ENCODE data around the gene NPY. TPM values are rescaled to one million over a fixed set of nuclear protein-coding genes. Genes with fewer than 3 reads are reported as not detected.
"Not testable (repeated sequence)": the region's sequence is repeated elsewhere in the genome, so short reads cannot be mapped to it uniquely, and the experiment has no call there.

The NPY gene
- total RNA-seq, result not detected in 2 replicates

DNA sequence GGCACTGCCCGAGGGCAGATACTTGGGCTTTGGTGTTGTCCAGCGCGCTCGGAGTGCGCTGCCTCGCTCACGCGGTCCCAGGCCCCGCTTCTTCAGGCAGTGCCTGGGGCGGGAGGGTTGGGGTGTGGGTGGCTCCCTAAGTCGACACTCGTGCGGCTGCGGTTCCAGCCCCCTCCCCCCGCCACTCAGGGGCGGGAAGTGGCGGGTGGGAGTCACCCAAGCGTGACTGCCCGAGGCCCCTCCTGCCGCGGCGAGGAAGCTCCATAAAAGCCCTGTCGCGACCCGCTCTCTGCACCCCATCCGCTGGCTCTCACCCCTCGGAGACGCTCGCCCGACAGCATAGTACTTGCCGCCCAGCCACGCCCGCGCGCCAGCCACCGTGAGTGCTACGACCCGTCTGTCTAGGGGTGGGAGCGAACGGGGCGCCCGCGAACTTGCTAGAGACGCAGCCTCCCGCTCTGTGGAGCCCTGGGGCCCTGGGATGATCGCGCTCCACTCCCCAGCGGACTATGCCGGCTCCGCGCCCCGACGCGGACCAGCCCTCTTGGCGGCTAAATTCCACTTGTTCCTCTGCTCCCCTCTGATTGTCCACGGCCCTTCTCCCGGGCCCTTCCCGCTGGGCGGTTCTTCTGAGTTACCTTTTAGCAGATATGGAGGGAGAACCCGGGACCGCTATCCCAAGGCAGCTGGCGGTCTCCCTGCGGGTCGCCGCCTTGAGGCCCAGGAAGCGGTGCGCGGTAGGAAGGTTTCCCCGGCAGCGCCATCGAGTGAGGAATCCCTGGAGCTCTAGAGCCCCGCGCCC is at the start of gene NPY:
Gene NPY, plus strand, starts transcription at position 294 of the 802 bp plus-strand sequence. CDS start 1,051 bp downstream, outside the sequence.
- intact Hi-C loops (cut with micrococcal nuclease), result no loop called here

- intact Hi-C loops (cut with micrococcal nuclease), result no loop called here
Measured at GRCh38 chr7:24239260-24239659, 44.7 kb upstream of the NPY start.

- intact Hi-C loops (cut with micrococcal nuclease), result no loop called here
Measured at GRCh38 chr7:24241206-24241605, 42.8 kb upstream of the NPY start.

DNA sequence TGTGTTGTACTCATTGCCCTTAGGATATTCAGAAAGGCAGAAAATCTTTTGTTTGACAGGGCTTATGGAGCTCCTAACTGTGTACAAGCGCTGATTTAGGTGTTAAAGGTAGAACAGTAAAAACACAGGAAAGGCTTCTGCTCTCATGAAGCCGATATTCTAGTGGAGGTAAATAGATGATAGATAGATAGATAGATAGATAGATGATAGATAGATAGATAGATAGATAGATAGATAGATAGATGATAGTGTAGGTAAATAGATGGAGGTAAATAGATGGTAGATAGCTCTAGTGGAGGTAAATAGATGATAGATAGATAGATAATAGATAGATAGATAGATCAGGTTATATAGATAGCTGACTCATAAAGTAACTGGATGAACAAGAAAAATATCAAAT is 39.4 kb upstream of the NPY start:
- intact Hi-C loops (cut with micrococcal nuclease), result no loop called here

DNA sequence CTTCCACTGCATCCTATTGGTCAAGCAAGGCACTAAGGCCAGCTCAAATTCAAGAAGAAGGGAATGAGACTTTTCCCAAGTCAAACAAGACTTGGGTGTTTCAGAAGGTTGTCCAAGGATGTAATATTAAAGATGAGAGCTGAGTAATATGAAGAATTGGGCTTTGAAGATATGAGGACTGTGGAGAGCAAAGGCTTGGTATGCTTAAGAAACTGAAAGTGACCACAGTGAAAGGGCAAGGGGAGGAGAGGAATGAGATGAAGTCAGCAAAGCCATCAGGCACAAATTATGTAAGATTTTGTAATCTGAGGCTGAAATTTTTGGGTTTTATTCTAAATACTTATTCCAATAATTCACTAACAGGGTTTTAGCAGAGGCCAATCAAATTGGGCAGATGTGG is 38.6 kb upstream of the NPY start:
- intact Hi-C loops (cut with micrococcal nuclease), result no loop called here

GRCh38 chr7:24249266-24249665 is 34.7 kb upstream of the NPY start:
- intact Hi-C loops (cut with micrococcal nuclease), result no loop called here

DNA sequence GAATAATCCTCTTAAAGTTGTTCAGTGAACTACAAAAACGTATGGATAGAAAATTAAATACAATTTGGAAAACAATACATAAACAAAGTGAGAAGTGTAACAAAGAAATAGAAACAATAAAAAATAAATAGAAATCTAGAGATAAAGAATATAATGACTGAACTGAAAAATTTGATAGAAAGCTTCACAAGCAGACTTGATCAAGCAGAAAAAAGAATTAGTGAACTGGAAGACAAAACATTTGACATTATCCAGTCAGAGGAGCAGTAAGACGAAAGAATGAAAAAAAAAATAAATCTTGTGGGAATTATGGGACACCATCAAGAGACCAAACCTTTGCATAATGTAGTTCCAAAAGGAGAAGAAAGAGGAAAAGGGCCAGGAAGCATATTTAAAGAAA is 32.4 kb upstream of the NPY start:
- intact Hi-C loops (cut with micrococcal nuclease), result no loop called here

DNA sequence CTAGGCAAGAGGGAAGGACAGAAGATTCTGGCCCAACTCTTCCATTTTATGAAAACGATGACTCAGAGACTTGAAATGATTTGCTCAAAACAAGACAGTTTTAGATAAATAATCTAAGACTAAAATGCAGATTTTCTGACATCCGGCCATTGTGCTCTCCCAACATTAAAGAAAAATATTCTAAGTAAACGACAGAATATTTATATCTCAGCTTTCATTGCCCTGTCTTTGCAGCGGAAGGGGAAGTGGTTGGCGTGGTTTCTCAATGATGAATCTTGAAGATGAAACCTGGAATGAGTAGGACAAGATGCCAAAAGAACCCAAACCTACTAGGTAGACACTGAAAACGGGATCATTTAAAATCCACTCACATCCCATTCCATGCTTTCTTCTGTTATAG is 28.9 kb upstream of the NPY start:
- intact Hi-C loops (cut with micrococcal nuclease), result no loop called here

- intact Hi-C loops (cut with micrococcal nuclease), result not testable (repeated sequence)
Measured at GRCh38 chr7:24258324-24258723, 25.7 kb upstream of the NPY start.

- intact Hi-C loops (cut with micrococcal nuclease), result no loop called here
Measured at GRCh38 chr7:24271938-24272337, 12.1 kb upstream of the NPY start.

- intact Hi-C loops (cut with micrococcal nuclease), result no loop called here
Measured at GRCh38 chr7:24279512-24279911, 4.5 kb upstream of the NPY start.

DNA sequence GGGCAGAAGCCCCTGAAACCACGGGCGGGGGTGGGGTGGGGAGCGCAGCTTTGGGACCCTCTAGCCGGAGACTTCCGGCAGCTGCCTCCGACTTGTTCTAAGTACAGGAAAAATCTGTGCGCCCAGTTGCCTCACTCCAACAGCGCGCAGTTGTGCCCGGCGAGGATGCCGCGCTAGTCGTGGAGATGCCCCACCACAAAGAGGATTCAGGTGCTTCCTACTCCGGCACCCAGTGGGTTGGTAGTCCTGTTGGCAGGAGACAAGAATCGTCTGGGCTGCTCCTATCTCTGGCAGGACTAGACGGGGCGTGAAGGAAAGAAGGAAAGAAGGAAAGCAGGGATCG is 465 bp upstream of the NPY start:
- intact Hi-C loops (cut with micrococcal nuclease), result no loop called here

DNA sequence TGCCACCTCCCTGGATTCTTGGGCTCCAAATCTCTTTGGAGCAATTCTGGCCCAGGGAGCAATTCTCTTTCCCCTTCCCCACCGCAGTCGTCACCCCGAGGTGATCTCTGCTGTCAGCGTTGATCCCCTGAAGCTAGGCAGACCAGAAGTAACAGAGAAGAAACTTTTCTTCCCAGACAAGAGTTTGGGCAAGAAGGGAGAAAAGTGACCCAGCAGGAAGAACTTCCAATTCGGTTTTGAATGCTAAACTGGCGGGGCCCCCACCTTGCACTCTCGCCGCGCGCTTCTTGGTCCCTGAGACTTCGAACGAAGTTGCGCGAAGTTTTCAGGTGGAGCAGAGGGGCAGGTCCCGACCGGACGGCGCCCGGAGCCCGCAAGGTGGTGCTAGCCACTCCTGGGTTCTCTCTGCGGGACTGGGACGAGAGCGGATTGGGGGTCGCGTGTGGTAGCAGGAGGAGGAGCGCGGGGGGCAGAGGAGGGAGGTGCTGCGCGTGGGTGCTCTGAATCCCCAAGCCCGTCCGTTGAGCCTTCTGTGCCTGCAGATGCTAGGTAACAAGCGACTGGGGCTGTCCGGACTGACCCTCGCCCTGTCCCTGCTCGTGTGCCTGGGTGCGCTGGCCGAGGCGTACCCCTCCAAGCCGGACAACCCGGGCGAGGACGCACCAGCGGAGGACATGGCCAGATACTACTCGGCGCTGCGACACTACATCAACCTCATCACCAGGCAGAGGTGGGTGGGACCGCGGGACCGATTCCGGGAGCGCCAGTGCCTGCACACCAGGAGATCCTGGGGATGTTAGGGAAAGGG is 913 bp downstream of the NPY start:
- intact Hi-C loops (cut with micrococcal nuclease), result no loop called here

GRCh38 chr7:24290004-24290641 is 6.1 kb downstream of the NPY start:
- intact Hi-C loops (cut with micrococcal nuclease), result loop anchor here (1.0 to 5.0 kb wide), 7 partner anchors 92 to 807 kb away; partner anchors contain the start of gene PALS2

- intact Hi-C loops (cut with micrococcal nuclease), result loop anchor here (2.0 to 5.0 kb wide), 3 partner anchors 281 to 806 kb away; partner anchors contain the start of gene PALS2
Measured at GRCh38 chr7:24291271-24291670, 7.3 kb downstream of the NPY start.

- intact Hi-C loops (cut with micrococcal nuclease), result no loop called here
Measured at GRCh38 chr7:24297362-24297761, 13.4 kb downstream of the NPY start.

DNA sequence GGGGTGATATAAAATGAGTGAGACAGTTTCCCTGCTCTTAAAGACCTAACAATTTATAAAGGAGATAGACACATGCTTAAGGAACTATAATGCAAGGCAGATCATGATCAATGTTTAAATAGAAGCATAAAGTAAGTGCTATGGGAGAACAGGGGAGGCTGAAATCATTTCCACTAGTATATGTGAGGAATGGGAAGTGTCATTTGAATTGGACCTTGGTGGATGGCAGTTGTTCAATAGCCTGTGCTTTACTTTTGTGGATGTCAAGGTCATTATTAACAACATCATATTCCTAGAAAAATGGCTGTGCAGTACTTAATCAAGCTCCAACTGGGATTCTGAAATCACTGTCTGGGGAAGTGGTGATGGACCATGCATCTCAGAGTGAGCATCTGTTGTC is 14.7 kb downstream of the NPY start:
- intact Hi-C loops (cut with micrococcal nuclease), result no loop called here

DNA sequence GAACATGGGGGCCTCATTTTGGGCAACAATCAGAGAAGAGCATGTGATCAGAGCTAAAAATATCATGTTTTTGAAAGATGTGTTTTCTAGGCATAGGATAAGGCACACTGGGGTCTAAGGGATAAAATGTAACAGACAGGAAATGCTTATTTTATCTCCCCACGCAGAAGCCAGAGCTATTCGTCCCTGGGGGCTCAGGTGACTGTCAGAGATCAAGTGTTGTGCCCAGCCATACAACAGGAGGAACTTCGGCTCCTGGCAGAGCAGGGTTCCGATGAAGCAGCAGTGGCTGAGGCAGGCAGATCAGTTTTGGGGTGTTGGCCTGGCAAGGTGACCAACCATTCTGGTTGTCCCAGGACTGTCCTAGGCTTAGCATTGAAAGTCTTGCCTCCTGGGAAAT is 15.2 kb downstream of the NPY start:
- intact Hi-C loops (cut with micrococcal nuclease), result no loop called here

- intact Hi-C loops (cut with micrococcal nuclease), result no loop called here
Measured at GRCh38 chr7:24301703-24302102, 17.7 kb downstream of the NPY start.

DNA sequence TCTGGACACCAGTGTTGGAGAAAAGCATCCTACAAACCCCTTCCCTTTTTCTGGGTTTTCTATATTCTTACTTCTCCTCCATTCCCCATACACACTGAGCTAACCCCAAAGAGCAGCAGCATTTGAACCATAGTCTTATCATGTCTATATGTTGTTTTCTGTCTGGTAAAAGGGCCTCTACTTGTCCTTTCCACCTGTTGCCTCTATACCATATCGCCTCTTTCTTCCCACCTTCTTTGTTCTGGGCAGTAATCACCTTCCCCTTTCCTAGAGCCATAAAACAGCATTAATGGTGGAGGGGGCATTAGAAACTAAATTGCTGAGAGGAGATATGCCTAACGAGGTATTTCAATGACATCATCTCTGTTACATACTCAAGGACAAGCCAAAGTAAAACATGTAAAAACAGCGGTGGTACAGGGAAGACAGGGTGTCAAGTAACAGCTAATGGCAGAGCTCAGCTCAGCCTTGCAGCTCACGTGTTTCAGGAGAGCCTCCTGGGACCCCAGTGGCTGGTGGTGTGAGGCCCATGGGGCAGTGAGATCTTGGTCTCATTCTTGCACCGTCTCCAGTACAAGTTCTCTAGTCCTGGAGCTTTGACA is 20.6 kb downstream of the NPY start:
- intact Hi-C loops (cut with micrococcal nuclease), result no loop called here

- intact Hi-C loops (cut with micrococcal nuclease), result no loop called here
Measured at GRCh38 chr7:24307326-24307725, 23.3 kb downstream of the NPY start.

DNA sequence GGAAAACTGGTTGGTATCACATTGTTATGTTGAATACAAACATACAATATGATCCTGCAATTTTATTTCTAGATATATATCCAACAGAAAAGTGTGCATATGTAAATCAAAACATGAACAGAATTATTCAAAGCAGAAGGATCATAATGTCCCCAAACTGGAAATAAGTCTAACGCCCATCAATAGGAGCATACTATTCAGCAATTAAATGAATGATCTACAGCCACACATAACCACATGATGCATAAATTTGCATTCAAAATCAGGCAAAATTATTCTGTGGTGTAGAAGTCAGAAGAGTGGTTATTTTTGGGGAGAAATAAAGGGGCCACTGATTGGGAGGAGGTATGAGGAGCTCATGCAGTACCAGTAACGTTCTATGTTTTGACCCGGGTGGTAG is 28.6 kb downstream of the NPY start:
- intact Hi-C loops (cut with micrococcal nuclease), result no loop called here
